ENCODE data around the gene IKBIP. TPM values are rescaled to one million over a fixed set of nuclear protein-coding genes. Genes with fewer than 3 reads are reported as not detected.
"Not testable (repeated sequence)": the region's sequence is repeated elsewhere in the genome, so short reads cannot be mapped to it uniquely, and the experiment has no call there.

Gene IKBIP
- polyA plus RNA-seq (ENCODE audit: insufficient read length), result 18.0 TPM

- DNase-seq, result peak; percentile 98
Observed at GRCh38 chr12:98644712-98645571, at the start of gene IKBIP, which contains the start of gene APAF1. Gene IKBIP (minus strand): TSS chr12:98644788. CDS start chr12:98644701, 87 bp downstream. Gene APAF1 (plus strand): TSS chr12:98645290. CDS start chr12:98648360, 3,070 bp downstream.

- no peak for DNase-seq
Observed at GRCh38 chr12:98691351-98691750, 46.8 kb upstream of the IKBIP start.

- no peak for DNase-seq
Observed at GRCh38 chr12:98686603-98687002, 42.0 kb upstream of the IKBIP start.

GRCh38 chr12:98684199-98684598, 39.6 kb upstream of the IKBIP start:
- no peak for DNase-seq

- DNase-seq, result no peak
Observed at GRCh38 chr12:98679611-98680005, 35.0 kb upstream of the IKBIP start.

- DNase-seq, result no peak
Observed at GRCh38 chr12:98678946-98679610, 34.5 kb upstream of the IKBIP start.

- DNase-seq, result no peak
Observed at GRCh38 chr12:98678236-98678945, 33.8 kb upstream of the IKBIP start.

GRCh38 chr12:98674841-98675240, 30.3 kb upstream of the IKBIP start:
- no peak for DNase-seq

GRCh38 chr12:98671459-98671858, 26.9 kb upstream of the IKBIP start:
- DNase-seq, result no peak

- DNase-seq, result no peak
Observed at GRCh38 chr12:98669751-98670150, 25.2 kb upstream of the IKBIP start.

GRCh38 chr12:98660521-98660920, 15.9 kb upstream of the IKBIP start:
- no peak for DNase-seq

GRCh38 chr12:98656289-98657101, 11.9 kb upstream of the IKBIP start:
- no peak for DNase-seq

GRCh38 chr12:98653866-98654493, 9.4 kb upstream of the IKBIP start:
- DNase-seq, result peak; percentile 49

- no peak for DNase-seq
Observed at GRCh38 chr12:98651328-98651727, 6.7 kb upstream of the IKBIP start.

GRCh38 chr12:98646294-98647090, 1.9 kb upstream of the IKBIP start:
- no peak for DNase-seq

GRCh38 chr12:98645572-98646067, 1.0 kb upstream of the IKBIP start:
- no peak for DNase-seq

- no peak for DNase-seq
Observed at GRCh38 chr12:98644433-98644711, 216 bp downstream of the IKBIP start.

- not testable (repeated sequence) for DNase-seq
Observed at GRCh38 chr12:98642801-98643200, 1.8 kb downstream of the IKBIP start.

GRCh38 chr12:98639491-98639890, 5.1 kb downstream of the IKBIP start:
- DNase-seq, result no peak

GRCh38 chr12:98638009-98638408, 6.6 kb downstream of the IKBIP start:
- no peak for DNase-seq

GRCh38 chr12:98637068-98637467, 7.5 kb downstream of the IKBIP start:
- DNase-seq, result no peak

Data from hindlimb muscle (tissue), 1 donor.